Measurements from ENCODE around the gene SRRM4.

The SRRM4 gene

GRCh38 chr12:119204671-119205285, 223.4 kb downstream of the SRRM4 start:
- DNase-seq (ENCODE audit: low spot score): no peak

- no peak for DNase-seq (ENCODE audit: low spot score)
Observed at GRCh38 chr12:119206348-119207062, 225.2 kb downstream of the SRRM4 start.

GRCh38 chr12:119207063-119207560, 225.8 kb downstream of the SRRM4 start:
- DNase-seq (ENCODE audit: low spot score): no peak

GRCh38 chr12:119208626-119209061, 227.3 kb downstream of the SRRM4 start:
- no peak for DNase-seq (ENCODE audit: low spot score)

- no peak for DNase-seq (ENCODE audit: low spot score)
Observed at GRCh38 chr12:119211884-119212283, 230.5 kb downstream of the SRRM4 start.

All from germinal center (tissue), 1 donor.